Vagina (tissue), 2 donors: ENCODE results near the gene ABCA9.

Experiments used
- CTCF ChIP-seq, 3 experiments: fragments of 450-650 bp in 2 of 3; fragments of 200-600 bp in 1 of 3; sonication (generic) in 1 of 3; IDR thresholded peaks; one replicate each; pipeline ENCODE4 v1.5.1; 2017 to 2019; ENCODE audit warnings: antibody characterized with exemption in 3 of 3, mild to moderate bottlenecking in 2 of 3, moderate library complexity in 2 of 3
- POLR2AphosphoS5 ChIP-seq, 2 donors: sonication (generic); formaldehyde crosslinking; IDR thresholded peaks; one replicate each; pipeline ENCODE4 v1.9.0; 2017; ENCODE audit warnings: antibody characterized with exemption in 2 of 2, mild to moderate bottlenecking in 2 of 2, low read depth in 1 of 2; ENCODE audit not compliant: insufficient read depth in 1 of 2

- no peak for TF ChIP-seq POLR2AphosphoS5 (IDR thresholded peaks at IDR 0.05; ENCODE audit: insufficient read depth in 1 of 2, low read depth in 1 of 2)
- TF ChIP-seq CTCF (IDR thresholded peaks at IDR 0.05), result no peak
Observed at GRCh38 chr17:68961214-68961882, 99.4 kb downstream of the ABCA9 start.
